ENCODE data around the gene ROBO1. TPM values are rescaled to one million over a fixed set of nuclear protein-coding genes. Genes with fewer than 3 reads are reported as not detected.

ROBO1 gene
- total and polyA plus RNA-seq, 2 of the 8 experiments (the other 6 are each of a cell fraction or from before 2014, with no cell fraction given) = 51.4 to 91.0 TPM

GRCh38 chr3:79423417-79423816 lies 344.4 kb downstream of the ROBO1 start (continued):
- no peak for TF ChIP-seq CHD7 (IDR thresholded peaks at IDR 0.05; ENCODE audit: insufficient replicate concordance, low read length)
- TF ChIP-seq YY1 (IDR thresholded peaks at IDR 0.05; ENCODE audit: low read depth, low read length) = no peak
- no peak for TF ChIP-seq NANOG (IDR thresholded peaks at IDR 0.05; ENCODE audit: insufficient read depth, low read depth, low read length, poor library complexity, severe bottlenecking)
- TF ChIP-seq ASH2L (IDR thresholded peaks at IDR 0.05; ENCODE audit: low read length) = no peak
- TF ChIP-seq POU5F1 (IDR thresholded peaks at IDR 0.05; ENCODE audit: low read depth, low read length) = no peak
- no peak for TF ChIP-seq ZNF274 (IDR thresholded peaks at IDR 0.05; ENCODE audit: borderline replicate concordance, extremely low read depth, low read length)
- no peak for TF ChIP-seq RAD21 (IDR thresholded peaks at IDR 0.05 in 1 of 2, conservative IDR thresholded peaks at IDR 0.05 in 1 of 2; ENCODE audit: low read depth in 2 of 2, low read length in 2 of 2)
- no peak for TF ChIP-seq CHD1 (IDR thresholded peaks at IDR 0.05; ENCODE audit: low read depth, low read length)
- no peak for TF ChIP-seq SIRT6 (IDR thresholded peaks at IDR 0.05; ENCODE audit: low read length)
- no peak for TF ChIP-seq TAF1 (IDR thresholded peaks at IDR 0.05; ENCODE audit: low read depth, low read length)
- TF ChIP-seq EZH2 (IDR thresholded peaks at IDR 0.05; ENCODE audit: low read depth, low read length, severe bottlenecking) = no peak
